ENCODE measurements around the gene TMEM151A.

DNA sequence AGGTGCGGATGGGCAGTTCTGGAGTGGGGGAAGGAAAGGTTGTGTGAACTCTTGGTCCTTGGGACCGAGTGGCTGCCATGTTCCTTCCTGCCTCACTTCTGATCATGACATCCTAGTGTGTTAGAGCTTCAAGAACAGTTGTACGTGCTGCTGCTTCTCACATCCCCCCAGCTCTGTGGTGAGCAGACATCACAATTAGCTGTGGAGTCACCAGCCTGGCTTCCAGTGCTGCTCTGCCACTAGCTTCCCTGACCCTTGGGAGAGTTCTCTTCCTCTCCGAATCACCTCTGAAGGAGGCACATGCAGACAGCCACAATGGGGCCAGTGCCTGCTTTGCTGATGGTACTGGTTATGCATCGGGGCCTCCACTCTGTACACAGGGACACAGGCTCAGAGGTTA lies 29.5 kb upstream of the TMEM151A start:
- TF ChIP-seq, protein P1, sequence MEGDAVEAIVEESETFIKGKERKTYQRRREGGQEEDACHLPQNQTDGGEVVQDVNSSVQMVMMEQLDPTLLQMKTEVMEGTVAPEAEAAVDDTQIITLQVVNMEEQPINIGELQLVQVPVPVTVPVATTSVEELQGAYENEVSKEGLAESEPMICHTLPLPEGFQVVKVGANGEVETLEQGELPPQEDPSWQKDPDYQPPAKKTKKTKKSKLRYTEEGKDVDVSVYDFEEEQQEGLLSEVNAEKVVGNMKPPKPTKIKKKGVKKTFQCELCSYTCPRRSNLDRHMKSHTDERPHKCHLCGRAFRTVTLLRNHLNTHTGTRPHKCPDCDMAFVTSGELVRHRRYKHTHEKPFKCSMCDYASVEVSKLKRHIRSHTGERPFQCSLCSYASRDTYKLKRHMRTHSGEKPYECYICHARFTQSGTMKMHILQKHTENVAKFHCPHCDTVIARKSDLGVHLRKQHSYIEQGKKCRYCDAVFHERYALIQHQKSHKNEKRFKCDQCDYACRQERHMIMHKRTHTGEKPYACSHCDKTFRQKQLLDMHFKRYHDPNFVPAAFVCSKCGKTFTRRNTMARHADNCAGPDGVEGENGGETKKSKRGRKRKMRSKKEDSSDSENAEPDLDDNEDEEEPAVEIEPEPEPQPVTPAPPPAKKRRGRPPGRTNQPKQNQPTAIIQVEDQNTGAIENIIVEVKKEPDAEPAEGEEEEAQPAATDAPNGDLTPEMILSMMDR (IDR thresholded peaks at IDR 0.05): no peak
- no peak for TF ChIP-seq POLR2A (IDR thresholded peaks at IDR 0.05)
